ENCODE results near the gene METTL2A. TPM values are rescaled to one million over a fixed set of nuclear protein-coding genes. Genes with fewer than 3 reads are reported as not detected.
"Not testable (repeated sequence)": the region's sequence is repeated elsewhere in the genome, so short reads cannot be mapped to it uniquely, and the experiment has no call there.

Gene METTL2A, protein sequence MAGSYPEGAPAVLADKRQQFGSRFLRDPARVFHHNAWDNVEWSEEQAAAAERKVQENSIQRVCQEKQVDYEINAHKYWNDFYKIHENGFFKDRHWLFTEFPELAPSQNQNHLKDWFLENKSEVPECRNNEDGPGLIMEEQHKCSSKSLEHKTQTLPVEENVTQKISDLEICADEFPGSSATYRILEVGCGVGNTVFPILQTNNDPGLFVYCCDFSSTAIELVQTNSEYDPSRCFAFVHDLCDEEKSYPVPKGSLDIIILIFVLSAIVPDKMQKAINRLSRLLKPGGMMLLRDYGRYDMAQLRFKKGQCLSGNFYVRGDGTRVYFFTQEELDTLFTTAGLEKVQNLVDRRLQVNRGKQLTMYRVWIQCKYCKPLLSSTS
- polyA plus RNA-seq = 10 to 100 TPM in 1 of 2 donors, 1 to 10 TPM in 1; 4.5 to 10.5 TPM

DNA sequence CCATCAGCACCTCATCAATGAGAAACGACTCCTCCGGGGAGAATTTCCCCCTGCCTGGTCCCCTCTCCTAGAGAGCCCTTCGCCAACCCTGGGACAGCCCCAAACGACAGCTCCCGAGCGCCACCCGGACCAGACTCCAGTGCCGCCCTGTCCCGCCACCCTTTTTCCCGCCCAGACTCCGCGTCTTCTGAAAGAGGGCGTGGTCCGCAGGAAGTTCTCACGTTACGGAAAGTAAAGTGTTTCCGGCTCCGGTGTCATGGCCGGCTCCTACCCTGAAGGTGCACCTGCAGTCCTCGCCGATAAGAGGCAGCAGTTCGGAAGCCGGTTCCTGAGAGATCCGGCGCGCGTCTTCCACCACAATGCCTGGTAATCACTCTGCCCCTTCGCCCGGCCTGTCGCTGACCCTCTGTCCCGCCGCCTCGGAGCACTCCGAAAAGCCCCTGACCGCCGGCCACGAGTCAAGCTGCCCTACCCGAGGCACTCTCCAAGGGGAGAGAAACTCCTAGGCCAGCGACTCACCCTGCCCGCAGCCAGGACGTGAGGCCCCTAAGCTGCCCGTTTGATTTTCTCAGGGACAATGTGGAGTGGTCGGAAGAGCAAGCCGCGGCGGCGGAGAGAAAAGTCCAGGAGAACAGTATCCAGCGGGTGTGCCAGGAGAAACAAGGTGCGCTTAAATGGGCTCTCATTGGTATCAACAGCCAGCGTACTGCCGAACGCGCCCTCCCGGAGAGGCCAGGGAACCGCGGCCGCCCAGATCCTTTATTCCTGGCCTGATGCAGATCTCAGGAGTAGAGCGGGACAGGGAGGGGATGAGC is at the start of gene METTL2A:
Gene METTL2A, plus strand, starts transcription at position 251 of the 815 bp plus-strand sequence. Its CDS starts 6 bp downstream, at position 257.
- H3K27ac ChIP-seq (ENCODE audit: low read depth in 2 of 2, low read length in 1 of 2) = peak within 1 kb of the TSS; percentile 67 to 86
- H3K36me3 ChIP-seq (ENCODE audit: control insufficient read depth in 2 of 2, insufficient read depth in 2 of 2, low read length in 1 of 2); H3K27me3 ChIP-seq (ENCODE audit: control insufficient read depth in 1 of 2, insufficient read depth in 2 of 2, low read length in 2 of 2); H3K4me1 ChIP-seq (ENCODE audit: control insufficient read depth in 2 of 2, insufficient read depth in 2 of 2, low read length in 1 of 2); H3K9me3 ChIP-seq (ENCODE audit: control insufficient read depth in 2 of 2, insufficient read depth in 1 of 2, low read depth in 1 of 2, low read length in 1 of 2): not testable (repeated sequence)
- WGBS, 2 donors = 0 to 1% methylated on average over 58 of the region's 58 CpGs
- H3K4me3 ChIP-seq (ENCODE audit: low read depth in 1 of 2, low read length in 2 of 2) = peak within 1 kb of the TSS; percentile 79 to 87

DNA sequence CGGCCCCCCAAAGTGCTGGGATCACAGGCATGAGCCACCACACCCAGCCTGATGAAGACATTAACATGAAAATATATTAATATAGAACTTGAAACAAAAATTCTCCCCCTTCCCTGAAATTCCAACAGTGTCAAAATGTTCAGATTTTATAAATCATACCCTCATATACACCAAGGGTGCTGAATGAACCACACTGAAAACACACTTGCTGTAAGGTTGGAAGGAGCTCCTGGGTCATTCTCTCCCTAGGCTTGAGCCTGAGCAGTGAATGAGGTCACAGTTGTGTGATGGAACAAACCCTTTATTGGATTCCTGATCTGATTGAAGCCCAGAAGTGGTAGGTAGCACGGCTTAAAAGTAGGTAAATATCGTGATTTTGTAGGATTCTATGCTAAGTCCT is 43.4 kb upstream of the METTL2A start, which contains the start of gene EFCAB3:
Gene EFCAB3, plus strand, starts transcription at position 301 of the 400 bp plus-strand sequence. CDS start 2,427 bp downstream, outside the sequence.
- no peaks in the 10 kb centered on the region for H3K36me3 ChIP-seq (ENCODE audit: control insufficient read depth in 2 of 2, insufficient read depth in 2 of 2, low read length in 1 of 2)
- no peaks in the 10 kb centered on the region for H3K9me3 ChIP-seq (ENCODE audit: control insufficient read depth in 2 of 2, insufficient read depth in 1 of 2, low read depth in 1 of 2, low read length in 1 of 2)
- H3K4me1 ChIP-seq (ENCODE audit: control insufficient read depth in 2 of 2, insufficient read depth in 2 of 2, low read length in 1 of 2) = no peaks in the 10 kb centered on the region
- no peaks in the 10 kb centered on the region for H3K27me3 ChIP-seq (ENCODE audit: control insufficient read depth in 1 of 2, insufficient read depth in 2 of 2, low read length in 2 of 2)
- 90 to 93% methylated on average over 3 of the region's 3 CpGs for whole genome bisulfite sequencing, 2 donors
- no peak within 1 kb of the TSS for H3K27ac ChIP-seq (ENCODE audit: low read depth in 2 of 2, low read length in 1 of 2)
- H3K4me3 ChIP-seq (ENCODE audit: low read depth in 1 of 2, low read length in 2 of 2) = no peak within 1 kb of the TSS

- H3K4me1 ChIP-seq (ENCODE audit: control insufficient read depth in 2 of 2, insufficient read depth in 2 of 2, low read length in 1 of 2) = no peaks in the 10 kb centered on the region
- no peaks in the 10 kb centered on the region for H3K9me3 ChIP-seq (ENCODE audit: control insufficient read depth in 2 of 2, insufficient read depth in 1 of 2, low read depth in 1 of 2, low read length in 1 of 2)
- WGBS, 2 donors = 87 to 91% methylated on average over 18 of the region's 18 CpGs
- no peaks in the 10 kb centered on the region for H3K36me3 ChIP-seq (ENCODE audit: control insufficient read depth in 2 of 2, insufficient read depth in 2 of 2, low read length in 1 of 2)
- no peaks in the 10 kb centered on the region for H3K27me3 ChIP-seq (ENCODE audit: control insufficient read depth in 1 of 2, insufficient read depth in 2 of 2, low read length in 2 of 2)
- no peak overlapping the region for H3K27ac ChIP-seq (ENCODE audit: low read depth in 2 of 2, low read length in 1 of 2)
- H3K4me3 ChIP-seq (ENCODE audit: low read depth in 1 of 2, low read length in 2 of 2) = no peak overlapping the region
Measured at GRCh38 chr17:62381561-62381960, 42.1 kb upstream of the METTL2A start.

DNA sequence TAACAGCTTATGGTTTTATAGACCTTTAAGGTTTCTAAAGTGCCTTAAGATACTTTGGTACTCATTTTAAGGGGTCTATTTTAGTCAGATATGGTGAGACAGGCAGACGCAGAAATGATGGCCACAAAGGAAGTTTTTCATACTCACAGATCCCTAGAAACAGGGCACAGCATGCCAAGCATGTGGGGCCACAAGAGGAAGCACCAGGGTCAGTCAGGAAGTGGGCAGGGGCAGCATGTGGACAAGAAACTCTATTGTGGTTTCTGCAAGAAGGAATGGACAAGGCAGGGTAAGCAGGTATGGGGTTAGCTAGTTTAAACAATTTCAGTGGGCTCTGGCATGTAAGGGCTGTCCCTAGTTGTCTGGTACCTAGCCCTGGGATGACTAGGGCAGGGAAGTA is 34.8 kb upstream of the METTL2A start:
- H3K27ac ChIP-seq (ENCODE audit: low read depth in 2 of 2, low read length in 1 of 2) = no peak overlapping the region
- no peaks in the 10 kb centered on the region for H3K4me1 ChIP-seq (ENCODE audit: control insufficient read depth in 2 of 2, insufficient read depth in 2 of 2, low read length in 1 of 2)
- H3K9me3 ChIP-seq (ENCODE audit: control insufficient read depth in 2 of 2, insufficient read depth in 1 of 2, low read depth in 1 of 2, low read length in 1 of 2) = no peaks in the 10 kb centered on the region
- 41 to 57% methylated on average over 1 of the region's 1 CpG for WGBS, 2 donors
- no peaks in the 10 kb centered on the region for H3K36me3 ChIP-seq (ENCODE audit: control insufficient read depth in 2 of 2, insufficient read depth in 2 of 2, low read length in 1 of 2)
- no peaks in the 10 kb centered on the region for H3K27me3 ChIP-seq (ENCODE audit: control insufficient read depth in 1 of 2, insufficient read depth in 2 of 2, low read length in 2 of 2)
- no peak overlapping the region for H3K4me3 ChIP-seq (ENCODE audit: low read depth in 1 of 2, low read length in 2 of 2)

DNA sequence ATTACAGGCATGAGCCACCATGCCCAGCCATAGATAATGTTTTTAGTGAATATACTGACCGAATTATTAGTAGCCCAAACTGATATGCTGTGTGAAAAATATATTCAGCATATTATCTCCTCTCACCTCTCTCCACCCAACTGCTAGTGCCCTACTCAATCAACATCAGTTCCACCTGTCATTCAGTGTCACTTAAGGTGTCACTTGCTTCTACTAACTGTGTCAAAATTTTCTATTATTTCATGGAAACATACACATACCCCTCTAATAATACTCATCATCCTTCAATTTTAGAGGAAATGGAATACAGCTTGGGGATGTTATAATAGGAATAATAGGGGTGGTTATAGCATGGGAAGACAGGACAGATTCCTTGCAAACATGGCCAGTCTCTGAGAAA is 30.8 kb upstream of the METTL2A start:
- H3K27ac ChIP-seq (ENCODE audit: low read depth in 2 of 2, low read length in 1 of 2) = no peak overlapping the region
- 75 to 77% methylated on average over 1 of the region's 1 CpG for WGBS, 2 donors
- H3K36me3 ChIP-seq (ENCODE audit: control insufficient read depth in 2 of 2, insufficient read depth in 2 of 2, low read length in 1 of 2) = no peaks in the 10 kb centered on the region
- no peak overlapping the region for H3K4me3 ChIP-seq (ENCODE audit: low read depth in 1 of 2, low read length in 2 of 2)
- no peaks in the 10 kb centered on the region for H3K4me1 ChIP-seq (ENCODE audit: control insufficient read depth in 2 of 2, insufficient read depth in 2 of 2, low read length in 1 of 2)
- no peaks in the 10 kb centered on the region for H3K27me3 ChIP-seq (ENCODE audit: control insufficient read depth in 1 of 2, insufficient read depth in 2 of 2, low read length in 2 of 2)
- no peaks in the 10 kb centered on the region for H3K9me3 ChIP-seq (ENCODE audit: control insufficient read depth in 2 of 2, insufficient read depth in 1 of 2, low read depth in 1 of 2, low read length in 1 of 2)

DNA sequence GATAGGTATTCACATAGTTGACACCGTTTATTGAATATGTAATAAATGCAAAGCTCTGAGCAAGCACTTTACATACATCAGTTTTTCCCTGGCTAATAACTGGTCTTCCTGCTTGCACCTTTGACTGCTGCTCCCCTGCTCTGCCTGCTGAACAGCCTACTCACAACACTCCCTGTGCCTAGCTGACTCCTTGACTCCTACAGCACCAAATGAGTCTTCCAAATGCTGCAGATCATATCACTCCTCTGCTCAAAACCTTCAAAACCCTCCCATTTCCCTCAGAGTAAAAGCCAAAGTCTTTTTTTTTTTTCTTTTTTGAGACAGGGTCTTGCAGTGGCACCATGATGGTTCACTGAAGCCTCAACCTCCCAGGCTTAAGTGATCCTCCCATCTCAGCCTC is 24.8 kb upstream of the METTL2A start:
- WGBS, 2 donors = 84 to 90% methylated on average over 1 of the region's 1 CpG
- Histone ChIP-seq H3K4me3 (ENCODE audit: low read depth in 1 of 2, low read length in 2 of 2) (no peak overlapping the region), H3K27me3 (ENCODE audit: control insufficient read depth in 1 of 2, insufficient read depth in 2 of 2, low read length in 2 of 2) (no peaks in the 10 kb centered on the region)

GRCh38 chr17:62405451-62405850 is 18.2 kb upstream of the METTL2A start:
- no peaks in the 10 kb centered on the region for H3K9me3 ChIP-seq (ENCODE audit: control insufficient read depth in 2 of 2, insufficient read depth in 1 of 2, low read depth in 1 of 2, low read length in 1 of 2)

More for the DNA sequence above, 24.8 kb upstream of the METTL2A start:
- Histone ChIP-seq H3K27ac (ENCODE audit: low read depth in 2 of 2, low read length in 1 of 2) (no peak overlapping the region), H3K9me3 (ENCODE audit: control insufficient read depth in 2 of 2, insufficient read depth in 1 of 2, low read depth in 1 of 2, low read length in 1 of 2) (no peaks in the 10 kb centered on the region), H3K4me1 (ENCODE audit: control insufficient read depth in 2 of 2, insufficient read depth in 2 of 2, low read length in 1 of 2) (no peaks in the 10 kb centered on the region), H3K36me3 (ENCODE audit: control insufficient read depth in 2 of 2, insufficient read depth in 2 of 2, low read length in 1 of 2) (no peaks in the 10 kb centered on the region)

DNA sequence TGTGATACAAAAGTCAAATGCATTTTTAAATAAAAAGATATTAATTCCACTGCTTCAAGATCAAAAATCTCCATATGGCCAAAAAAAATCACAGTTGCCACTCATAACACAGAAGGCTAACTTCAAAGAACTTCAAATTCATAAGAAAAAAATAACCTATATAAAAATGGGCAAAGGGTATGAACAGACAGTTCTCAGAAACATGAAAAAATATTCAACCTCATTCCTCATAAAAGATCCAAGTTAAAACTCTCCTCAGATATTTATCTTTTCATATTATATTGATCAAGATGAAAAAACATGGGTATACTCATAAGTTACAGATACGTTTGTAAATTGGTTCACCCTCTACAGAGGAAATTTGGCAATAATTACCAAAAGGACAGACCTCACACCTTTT is 10.6 kb upstream of the METTL2A start:
- not testable (repeated sequence) for H3K27me3 ChIP-seq (ENCODE audit: control insufficient read depth in 1 of 2, insufficient read depth in 2 of 2, low read length in 2 of 2); H3K4me3 ChIP-seq (ENCODE audit: low read depth in 1 of 2, low read length in 2 of 2); H3K4me1 ChIP-seq (ENCODE audit: control insufficient read depth in 2 of 2, insufficient read depth in 2 of 2, low read length in 1 of 2); H3K9me3 ChIP-seq (ENCODE audit: control insufficient read depth in 2 of 2, insufficient read depth in 1 of 2, low read depth in 1 of 2, low read length in 1 of 2); H3K36me3 ChIP-seq (ENCODE audit: control insufficient read depth in 2 of 2, insufficient read depth in 2 of 2, low read length in 1 of 2); H3K27ac ChIP-seq (ENCODE audit: low read depth in 2 of 2, low read length in 1 of 2)
- WGBS, 2 donors = 79 to 82% methylated on average over 1 of the region's 1 CpG

More at GRCh38 chr17:62405451-62405850, 18.2 kb upstream of the METTL2A start:
- Histone ChIP-seq H3K27me3 (ENCODE audit: control insufficient read depth in 1 of 2, insufficient read depth in 2 of 2, low read length in 2 of 2) (no peaks in the 10 kb centered on the region), H3K27ac (ENCODE audit: low read depth in 2 of 2, low read length in 1 of 2) (no peak overlapping the region), H3K36me3 (ENCODE audit: control insufficient read depth in 2 of 2, insufficient read depth in 2 of 2, low read length in 1 of 2) (no peaks in the 10 kb centered on the region), H3K4me1 (ENCODE audit: control insufficient read depth in 2 of 2, insufficient read depth in 2 of 2, low read length in 1 of 2) (no peaks in the 10 kb centered on the region), H3K4me3 (ENCODE audit: low read depth in 1 of 2, low read length in 2 of 2) (no peak overlapping the region)
- 41 to 42% methylated on average over 2 of the region's 2 CpGs for WGBS, 2 donors

- not testable (repeated sequence) for H3K27ac ChIP-seq (ENCODE audit: low read depth in 2 of 2, low read length in 1 of 2); H3K4me1 ChIP-seq (ENCODE audit: control insufficient read depth in 2 of 2, insufficient read depth in 2 of 2, low read length in 1 of 2); H3K27me3 ChIP-seq (ENCODE audit: control insufficient read depth in 1 of 2, insufficient read depth in 2 of 2, low read length in 2 of 2); H3K36me3 ChIP-seq (ENCODE audit: control insufficient read depth in 2 of 2, insufficient read depth in 2 of 2, low read length in 1 of 2); H3K4me3 ChIP-seq (ENCODE audit: low read depth in 1 of 2, low read length in 2 of 2); H3K9me3 ChIP-seq (ENCODE audit: control insufficient read depth in 2 of 2, insufficient read depth in 1 of 2, low read depth in 1 of 2, low read length in 1 of 2)
- WGBS, 2 donors = 22 to 70% methylated on average over 1 of the region's 2 CpGs
Measured at GRCh38 chr17:62426214-62426613, 2.5 kb downstream of the METTL2A start.

Data from esophagus (tissue), 2 donors.